GM18526 (cell line): Measurements from ENCODE around the gene C8G.
A peak's percentile ranks its signal among the peaks of the same experiment; 100 is the strongest.

Experiments used
- POLR2A ChIP-seq: IDR thresholded peaks from 3 replicates; pipeline ENCODE4 v1.6.1; 2011; ENCODE audit not compliant: insufficient read length; ENCODE audit errors: extremely low read depth

C8G gene

GRCh38 chr9:136943291-136944211 lies 1.5 kb upstream of the C8G start:
- no peak for TF ChIP-seq POLR2A

GRCh38 chr9:136944212-136944518 lies 878 bp upstream of the C8G start:
- TF ChIP-seq POLR2A, result no peak

GRCh38 chr9:136945333-136946227 lies 537 bp downstream of the C8G start:
- no peak for TF ChIP-seq POLR2A

- TF ChIP-seq POLR2A, result no peak
These were observed 1.4 kb downstream of the C8G start for GRCh38 chr9:136946228-136947027.

DNA sequence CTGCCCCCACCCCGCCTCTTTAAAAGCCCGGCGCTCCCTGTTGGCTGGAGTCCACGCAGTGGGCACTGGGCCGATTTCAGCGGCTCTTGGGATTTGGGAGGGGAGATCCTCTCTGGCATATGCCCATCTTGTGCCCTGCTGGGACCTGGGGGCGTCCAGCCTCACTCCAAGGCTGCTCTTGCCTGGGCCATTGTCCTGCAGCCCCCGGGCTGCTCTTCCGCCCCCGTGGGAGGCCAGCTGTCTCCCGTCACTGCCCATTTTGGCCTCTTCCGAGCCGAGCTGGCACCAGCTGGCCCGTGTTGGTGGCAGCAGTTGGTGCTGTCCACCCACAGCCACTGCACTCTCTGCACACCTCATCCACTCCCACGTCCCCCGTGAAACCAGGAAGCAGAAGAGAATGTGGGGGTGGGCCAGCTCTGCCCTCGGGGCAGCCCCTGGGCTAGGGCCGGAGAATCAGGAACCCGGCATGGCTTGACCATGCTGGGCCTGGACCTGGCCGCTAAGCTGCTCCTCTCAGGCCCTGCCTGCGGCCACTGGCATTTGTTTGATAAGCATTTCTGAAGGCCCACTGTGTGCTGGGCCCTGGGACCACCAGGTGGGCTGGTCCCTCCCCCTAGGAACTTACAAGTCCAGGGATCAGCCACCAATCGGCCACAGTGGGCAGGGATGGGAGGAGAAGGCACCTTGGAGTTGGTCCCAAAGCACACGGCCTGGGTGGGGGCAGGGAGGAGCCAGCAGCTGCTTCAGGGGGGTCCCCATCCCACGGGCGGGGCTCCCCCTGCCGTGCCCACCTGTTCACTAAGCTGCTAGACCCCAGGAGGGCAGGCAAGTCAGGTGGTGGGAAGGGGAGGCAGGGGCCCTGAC lies 2.2 kb downstream of the C8G start:
- TF ChIP-seq POLR2A, result no peak

DNA sequence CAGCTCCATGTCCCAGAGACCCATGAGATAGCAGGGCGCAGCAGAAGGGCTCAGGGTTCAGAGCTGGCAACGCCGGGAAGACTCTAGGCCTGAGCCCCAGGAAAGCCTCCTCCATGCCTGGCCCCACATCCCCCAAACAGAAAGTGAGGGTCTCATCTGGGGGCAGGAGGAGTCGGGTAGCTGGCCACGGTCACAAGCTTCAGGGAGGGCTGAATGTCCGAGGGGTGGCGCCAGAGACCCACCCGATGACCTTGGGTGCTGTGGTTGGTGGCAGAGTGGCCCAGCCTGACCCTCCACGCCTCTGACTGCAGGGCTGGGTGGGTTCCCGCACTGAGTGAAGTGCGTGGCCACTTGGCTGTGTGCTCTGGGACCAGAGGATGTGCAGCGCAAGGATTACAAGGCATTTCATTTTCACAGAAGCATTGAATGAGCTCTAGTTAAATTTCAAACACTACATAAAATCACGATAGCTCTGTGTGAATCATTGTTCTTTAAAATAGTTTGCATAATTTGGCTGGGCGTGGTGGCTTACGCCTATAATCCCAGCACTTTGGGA lies 3.0 kb downstream of the C8G start:
- TF ChIP-seq POLR2A, result no peak

DNA sequence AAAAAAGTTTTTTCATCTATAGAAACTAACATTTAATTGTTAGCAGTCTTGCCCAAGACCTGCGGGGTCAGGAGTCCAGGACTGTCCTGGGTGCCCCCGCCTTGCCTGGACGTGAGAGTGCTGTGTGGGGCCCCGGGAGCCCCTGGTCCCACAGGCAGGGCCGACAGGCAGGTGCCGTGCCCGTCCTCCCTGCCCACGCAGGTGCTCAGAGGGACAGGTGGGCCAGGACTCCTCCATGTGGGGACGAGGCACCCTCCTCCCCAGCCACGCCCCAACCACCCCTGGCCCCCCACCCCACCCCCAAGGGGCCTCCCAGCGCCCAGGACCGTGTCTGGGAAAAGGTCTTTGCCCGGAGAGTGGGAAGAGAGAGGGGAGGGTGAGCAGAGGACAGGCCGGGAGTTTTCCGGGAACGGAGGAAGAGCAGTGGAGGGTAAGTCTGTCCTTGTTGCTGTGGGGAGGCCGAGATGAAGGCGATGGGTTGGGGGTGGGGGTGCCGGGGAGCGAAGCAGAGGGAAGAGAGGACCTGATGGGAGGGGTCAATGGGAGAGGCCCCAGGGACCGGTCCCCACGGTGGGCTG lies 4.3 kb downstream of the C8G start:
- TF ChIP-seq POLR2A, result no peak

DNA sequence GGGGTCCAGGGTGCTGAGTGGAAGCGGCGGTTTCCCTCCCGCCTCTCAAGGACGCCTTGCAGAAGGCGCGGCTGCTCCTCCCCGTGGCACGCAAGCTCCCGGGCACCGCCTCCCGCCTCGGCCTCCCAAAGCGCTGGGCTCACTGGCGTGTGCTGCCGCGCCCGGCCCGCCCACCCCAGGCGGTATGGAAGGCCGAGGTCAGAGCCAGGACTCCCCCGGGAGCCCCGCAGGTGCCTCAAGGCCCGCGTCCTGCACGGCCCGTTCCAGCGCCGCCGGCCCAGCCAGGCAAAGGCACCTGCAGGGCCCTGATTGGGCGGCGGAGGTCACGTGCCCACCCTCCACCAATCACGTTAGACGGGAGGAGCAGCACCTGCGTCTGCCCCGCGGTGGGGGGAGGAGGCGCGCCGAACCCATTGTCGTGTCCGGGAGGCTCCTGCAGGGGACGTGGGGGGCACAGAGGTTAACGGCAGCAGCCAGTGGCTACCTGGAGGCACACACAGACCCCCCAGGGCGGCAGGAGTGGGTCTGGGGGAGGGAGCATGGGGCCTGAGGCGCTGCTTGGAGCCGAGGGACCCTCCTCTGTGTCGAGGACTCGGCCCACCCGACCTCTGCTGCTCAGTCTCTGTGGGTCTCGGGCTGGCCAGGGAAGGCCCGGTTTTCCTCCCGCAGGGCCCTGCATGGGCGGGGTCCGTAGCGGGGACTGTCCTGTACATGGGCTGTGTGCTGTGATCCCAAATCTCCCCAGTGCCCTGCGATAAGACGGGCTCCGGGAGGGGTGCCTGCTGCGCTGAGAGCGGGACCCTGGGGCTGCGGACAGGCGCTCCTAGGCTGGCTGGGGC lies 5.0 kb downstream of the C8G start:
- peak; percentile 73 for TF ChIP-seq POLR2A

DNA sequence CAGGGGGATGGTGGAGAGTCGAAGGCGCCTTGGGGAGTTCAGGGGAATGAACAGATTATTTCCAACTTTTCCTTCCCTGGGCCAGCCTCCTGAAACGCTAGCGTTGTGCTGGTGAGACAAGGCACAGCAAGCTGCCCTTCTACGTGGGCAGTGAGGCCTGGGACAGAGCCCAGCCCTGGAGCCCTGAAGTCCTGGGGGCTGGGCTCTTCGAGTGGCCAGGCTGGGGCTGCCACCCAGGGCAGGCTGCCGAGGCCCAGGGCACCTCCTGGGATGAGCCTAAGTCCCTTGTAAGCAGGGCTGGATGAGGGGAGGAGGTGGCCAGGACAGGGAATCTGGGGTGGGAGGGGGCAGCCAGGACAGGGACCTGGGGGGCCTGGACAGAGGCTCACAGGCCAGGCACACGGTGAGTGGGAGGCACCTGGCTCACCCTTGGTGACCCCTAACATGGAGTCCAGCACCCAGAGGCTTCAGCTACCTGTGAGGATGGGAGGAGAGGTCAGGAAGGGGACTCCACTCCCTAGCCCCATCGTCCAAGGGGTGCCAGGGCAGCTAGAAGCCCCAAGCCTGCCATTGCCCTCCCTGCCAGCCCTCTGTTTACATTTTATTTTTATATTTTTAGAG lies 5.7 kb downstream of the C8G start:
- TF ChIP-seq POLR2A, result no peak

GRCh38 chr9:136951541-136952320 lies 6.7 kb downstream of the C8G start, which contains the start of gene LCN12:
TSS of gene LCN12 (plus strand) at chr9:136952273. CDS start at chr9:136952328, 55 bp downstream.
- TF ChIP-seq POLR2A, result no peak

DNA sequence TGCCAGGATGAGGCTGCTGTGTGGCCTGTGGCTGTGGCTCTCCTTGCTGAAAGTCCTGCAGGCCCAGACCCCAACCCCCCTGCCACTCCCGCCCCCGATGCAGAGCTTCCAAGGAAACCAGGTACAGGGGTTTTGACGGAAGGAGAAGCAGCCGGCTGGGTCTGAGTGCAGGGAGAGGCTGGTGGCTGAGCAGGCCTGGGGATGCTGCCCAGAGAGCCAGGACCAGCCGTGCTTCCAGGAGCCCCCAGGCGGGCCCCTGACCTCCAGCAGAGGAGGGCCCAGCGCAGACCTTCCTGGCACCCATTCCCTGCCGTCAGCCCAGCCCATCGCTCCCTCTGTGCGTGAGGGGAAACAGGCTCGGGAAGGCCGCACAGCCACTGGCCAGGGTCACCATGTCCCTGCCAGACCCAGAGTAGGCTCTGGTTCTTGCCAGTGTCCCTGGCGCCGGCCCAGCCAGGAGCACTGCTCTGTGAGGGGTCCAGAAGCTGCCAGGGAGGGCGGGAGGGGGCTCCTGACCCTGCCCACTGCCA lies 7.3 kb downstream of the C8G start:
- TF ChIP-seq POLR2A, result no peak
